ENCODE data around the gene TCF7L1. TPM values are rescaled to one million over a fixed set of nuclear protein-coding genes. Genes with fewer than 3 reads are reported as not detected.

TCF7L1 gene
- total and polyA plus RNA-seq, 2 of the 13 experiments (the other 11 are each of a cell fraction or from before 2014, with no cell fraction given) = 0.04 to 0.15 TPM

DNA sequence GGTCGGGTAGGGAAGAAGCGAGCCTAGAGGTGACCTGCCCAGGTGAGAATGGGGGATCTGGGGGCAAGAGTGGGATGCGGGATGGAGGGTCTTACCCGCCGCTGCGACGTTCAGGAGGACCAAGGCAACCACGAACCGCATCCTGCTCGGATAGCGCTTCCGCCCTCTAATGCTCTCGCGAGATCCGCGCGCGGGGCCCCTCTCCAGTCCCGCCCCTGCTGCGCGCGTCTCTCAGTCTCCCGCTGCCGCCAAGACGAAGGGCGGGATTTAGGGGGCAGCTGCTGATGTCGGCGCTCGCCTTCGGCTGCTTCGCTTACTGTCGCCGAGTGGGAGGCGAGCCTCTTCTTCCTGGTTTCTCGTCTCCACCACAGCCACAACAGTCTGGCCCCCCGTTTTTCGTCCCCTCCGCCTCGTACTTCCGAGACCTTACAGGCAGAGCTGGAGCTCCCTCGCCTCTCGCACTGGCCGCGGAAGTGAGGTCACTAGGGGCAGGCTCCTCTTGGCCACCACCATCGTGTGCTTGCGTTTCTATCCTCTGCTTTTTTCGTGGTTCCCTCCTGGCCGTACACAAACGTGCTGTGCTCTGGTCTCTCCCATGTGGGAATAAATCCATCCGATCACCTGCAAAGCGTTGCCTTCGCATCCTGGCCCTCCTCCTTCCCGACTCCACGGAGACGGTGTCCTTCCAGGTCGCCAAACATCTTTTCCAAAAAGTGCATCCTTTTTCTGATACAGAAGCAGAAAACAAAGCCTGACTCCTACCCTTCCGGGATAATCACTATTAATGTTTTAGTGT is 194.8 kb downstream of the TCF7L1 start, which contains the start of gene TGOLN2 (continued):
- TF ChIP-seq MXD3 (CRISPR knock-in tag; IDR thresholded peaks at IDR 0.05) (peak; percentile 95; the same call in 1 of the 2 replicates), ZSCAN20 (CRISPR knock-in tag; IDR thresholded peaks at IDR 0.05; ENCODE audit: borderline replicate concordance) (peak; percentile 92; the same call in 1 of the 2 replicates), SMARCC2 (IDR thresholded peaks at IDR 0.05) (no peak), SSRP1 (CRISPR knock-in tag; IDR thresholded peaks at IDR 0.05) (no peak), ISX (CRISPR knock-in tag; conservative IDR thresholded peaks at IDR 0.05) (peak; percentile 95), ASH2L (IDR thresholded peaks at IDR 0.05; ENCODE audit: insufficient read length, low read depth, low read length) (peak; percentile 92), YEATS4 (CRISPR knock-in tag; IDR thresholded peaks at IDR 0.05; ENCODE audit: borderline replicate concordance) (peak; percentile 96), SRSF9 (IDR thresholded peaks at IDR 0.05; ENCODE audit: borderline replicate concordance, insufficient read depth, low read depth, low read length, poor library complexity, severe bottlenecking) (no peak), TARDBP (CRISPR knock-in tag; IDR thresholded peaks at IDR 0.05) (peak; percentile 93), MLLT10 (CRISPR knock-in tag; IDR thresholded peaks at IDR 0.05) (no peak), ZMAT3 (CRISPR knock-in tag; conservative IDR thresholded peaks at IDR 0.05) (peak; percentile 92; the same call in 1 of the 2 replicates), ZNF543 (CRISPR knock-in tag; IDR thresholded peaks at IDR 0.05) (peak; percentile 99), ZNF207 (IDR thresholded peaks at IDR 0.05; ENCODE audit: borderline replicate concordance) (no peak), TMF1 (CRISPR knock-in tag; IDR thresholded peaks at IDR 0.05; ENCODE audit: low read depth) (peak; percentile 88; the same call in 1 of the 2 replicates), ZNF614 (CRISPR knock-in tag; IDR thresholded peaks at IDR 0.05; ENCODE audit: borderline replicate concordance) (peak; percentile 83; the same call in 1 of the 2 replicates), TEAD2 (CRISPR knock-in tag; IDR thresholded peaks at IDR 0.05) (peak; percentile 92), ZNF562 (CRISPR knock-in tag; IDR thresholded peaks at IDR 0.05; ENCODE audit: borderline replicate concordance) (no peak), GPN1 (CRISPR knock-in tag; IDR thresholded peaks at IDR 0.05; ENCODE audit: borderline replicate concordance) (no peak), ZBTB38 (CRISPR knock-in tag; IDR thresholded peaks at IDR 0.05) (peak; percentile 89), NR2F2 (IDR thresholded peaks at IDR 0.05; ENCODE audit: borderline replicate concordance, low read depth) (peak; percentile 76; the same call in 1 of the 2 replicates), XBP1 (CRISPR knock-in tag; IDR thresholded peaks at IDR 0.05) (peak; percentile 88), ZNF224 (CRISPR knock-in tag; IDR thresholded peaks at IDR 0.05) (peak; percentile 90; the same call in 1 of the 2 replicates), GATAD2A (CRISPR knock-in tag; IDR thresholded peaks at IDR 0.05) (peak; percentile 74), ZNF235 (CRISPR knock-in tag; IDR thresholded peaks at IDR 0.05; ENCODE audit: borderline replicate concordance) (0 out of 2 replicates have a peak, but pooled peaks have one; percentile 75), PCBP2 (optimal IDR thresholded peaks at IDR 0.05; ENCODE audit: low read depth, low read length, poor library complexity, severe bottlenecking) (no peak)
- TF ChIP-seq, protein P1, sequence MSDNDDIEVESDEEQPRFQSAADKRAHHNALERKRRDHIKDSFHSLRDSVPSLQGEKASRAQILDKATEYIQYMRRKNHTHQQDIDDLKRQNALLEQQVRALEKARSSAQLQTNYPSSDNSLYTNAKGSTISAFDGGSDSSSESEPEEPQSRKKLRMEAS (IDR thresholded peaks at IDR 0.05) = peak; percentile 94
- TF ChIP-seq, protein P2, sequence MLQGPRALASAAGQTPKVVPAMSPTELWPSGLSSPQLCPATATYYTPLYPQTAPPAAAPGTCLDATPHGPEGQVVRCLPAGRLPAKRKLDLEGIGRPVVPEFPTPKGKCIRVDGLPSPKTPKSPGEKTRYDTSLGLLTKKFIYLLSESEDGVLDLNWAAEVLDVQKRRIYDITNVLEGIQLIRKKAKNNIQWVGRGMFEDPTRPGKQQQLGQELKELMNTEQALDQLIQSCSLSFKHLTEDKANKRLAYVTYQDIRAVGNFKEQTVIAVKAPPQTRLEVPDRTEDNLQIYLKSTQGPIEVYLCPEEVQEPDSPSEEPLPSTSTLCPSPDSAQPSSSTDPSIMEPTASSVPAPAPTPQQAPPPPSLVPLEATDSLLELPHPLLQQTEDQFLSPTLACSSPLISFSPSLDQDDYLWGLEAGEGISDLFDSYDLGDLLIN (CRISPR knock-in tag; IDR thresholded peaks at IDR 0.05; ENCODE audit: borderline replicate concordance) = peak; percentile 98; the same call in 1 of the 2 replicates
- TF ChIP-seq, protein P3, sequence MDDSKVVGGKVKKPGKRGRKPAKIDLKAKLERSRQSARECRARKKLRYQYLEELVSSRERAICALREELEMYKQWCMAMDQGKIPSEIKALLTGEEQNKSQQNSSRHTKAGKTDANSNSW (CRISPR knock-in tag; IDR thresholded peaks at IDR 0.05; ENCODE audit: borderline replicate concordance) = peak; percentile 97
- TF ChIP-seq, protein P4, sequence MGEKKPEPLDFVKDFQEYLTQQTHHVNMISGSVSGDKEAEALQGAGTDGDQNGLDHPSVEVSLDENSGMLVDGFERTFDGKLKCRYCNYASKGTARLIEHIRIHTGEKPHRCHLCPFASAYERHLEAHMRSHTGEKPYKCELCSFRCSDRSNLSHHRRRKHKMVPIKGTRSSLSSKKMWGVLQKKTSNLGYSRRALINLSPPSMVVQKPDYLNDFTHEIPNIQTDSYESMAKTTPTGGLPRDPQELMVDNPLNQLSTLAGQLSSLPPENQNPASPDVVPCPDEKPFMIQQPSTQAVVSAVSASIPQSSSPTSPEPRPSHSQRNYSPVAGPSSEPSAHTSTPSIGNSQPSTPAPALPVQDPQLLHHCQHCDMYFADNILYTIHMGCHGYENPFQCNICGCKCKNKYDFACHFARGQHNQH (CRISPR knock-in tag; IDR thresholded peaks at IDR 0.05) = peak; percentile 92

Measured in HepG2 (cell line).